HCT116 (cell line): ENCODE data around the gene MON2.

Experiments used
- ATF3 ChIP-seq: IDR thresholded peaks from 2 replicates; pipeline ENCODE4 v1.6.1; 2012
- CTCF ChIP-seq, 3 experiments: fragments of 200-600 bp in 1 of 3; sonication (generic) in 1 of 3; IDR thresholded peaks in 2 of 3; conservative IDR thresholded peaks in 1 of 3; 2 replicates each; pipeline ENCODE4 v1.5.1; 2012 to 2017; ENCODE audit warnings: low read depth in 2 of 3, low read length in 2 of 3, antibody characterized with exemption in 1 of 3, borderline replicate concordance in 1 of 3, control low read depth in 1 of 3, mild to moderate bottlenecking in 1 of 3, mixed read lengths in 1 of 3, mixed run types in 1 of 3, moderate library complexity in 1 of 3; ENCODE audit not compliant: insufficient read depth in 1 of 3
- EGR1 ChIP-seq: IDR thresholded peaks from 2 replicates; pipeline ENCODE4 v1.6.1; 2012; ENCODE audit warnings: low read depth
- EZH2 ChIP-seq: fragments of 200-600 bp; sonication (generic); IDR thresholded peaks from 2 replicates; pipeline ENCODE4 v1.6.1; 2017; ENCODE audit warnings: antibody characterized with exemption, mixed run types
- EZH2phosphoT487 ChIP-seq: fragments of 200-600 bp; IDR thresholded peaks from 2 replicates; pipeline ENCODE4 v1.6.1; 2018; ENCODE audit warnings: antibody characterized with exemption, borderline replicate concordance
- JUND ChIP-seq: IDR thresholded peaks from 2 replicates; pipeline ENCODE4 v1.6.1; 2012
- MAX ChIP-seq: IDR thresholded peaks from 2 replicates; pipeline ENCODE4 v1.6.1; 2012
- POLR2A ChIP-seq: IDR thresholded peaks from 2 replicates; pipeline ENCODE4 v1.7.0; 2011; ENCODE audit warnings: borderline replicate concordance; ENCODE audit not compliant: insufficient read depth, insufficient read length; ENCODE audit errors: extremely low read depth
- POLR2AphosphoS5 ChIP-seq: IDR thresholded peaks from 2 replicates; pipeline ENCODE4 v1.6.1; 2011; ENCODE audit warnings: mild to moderate bottlenecking, low read depth, low read length, moderate library complexity
- SP1 ChIP-seq: IDR thresholded peaks from 2 replicates; pipeline ENCODE4 v1.6.1; 2012; ENCODE audit warnings: low read depth
- YY1 ChIP-seq: IDR thresholded peaks from 2 replicates; pipeline ENCODE4 v1.6.1; 2011; ENCODE audit warnings: low read length, low read depth, moderate library complexity, mild to moderate bottlenecking; ENCODE audit not compliant: insufficient replicate concordance; ENCODE audit errors: extremely low read depth
- ZBTB33 ChIP-seq: IDR thresholded peaks from 2 replicates; pipeline ENCODE4 v1.6.1; 2011; ENCODE audit warnings: mild to moderate bottlenecking, low read length, moderate library complexity; ENCODE audit not compliant: insufficient replicate concordance; ENCODE audit errors: extremely low read depth
- ZNF274 ChIP-seq: fragments of 200-500 bp; sonication (Bioruptor generic); IDR thresholded peaks from 2 replicates; pipeline ENCODE4 v1.6.1; 2014; ENCODE audit warnings: mild to moderate bottlenecking, low read depth, low read length, inconsistent platforms

GRCh38 chr12:62543324-62543723 is 76.7 kb downstream of the MON2 start:
- TF ChIP-seq ZNF274 (no peak), ATF3 (no peak), POLR2A (no peak), CTCF (IDR thresholded peaks at IDR 0.05 in 2 of 3, conservative IDR thresholded peaks at IDR 0.05 in 1 of 3; ENCODE audit: borderline replicate concordance in 1 of 3, insufficient read depth in 1 of 3, low read depth in 2 of 3, low read length in 2 of 3) (no peak), MAX (no peak), EZH2phosphoT487 (no peak), POLR2AphosphoS5 (no peak), EZH2 (no peak), ZBTB33 (no peak), SP1 (no peak), EGR1 (no peak), JUND (no peak), YY1 (no peak)
